ENCODE data around the gene PIWIL4. TPM values are rescaled to one million over a fixed set of nuclear protein-coding genes. Genes with fewer than 3 reads are reported as not detected.

PIWIL4 gene
- total RNA-seq, 4 donors from 2014 or later = 7.2 to 9.0 (median 8.3) TPM

- H3K9me3 ChIP-seq = no peaks in the 10 kb centered on the region
- no peak overlapping the region for H3K4me3 ChIP-seq
- TF ChIP-seq EP300 (IDR thresholded peaks at IDR 0.05) (no peak), POLR2A (IDR thresholded peaks at IDR 0.05) (no peak), CTCF (IDR thresholded peaks at IDR 0.05) (no peak)
- WGBS, 2 donors = 92 to 95% methylated on average over 3 of the region's 3 CpGs
- no peak overlapping the region for H3K27ac ChIP-seq
- peaks cover 0 to 4% (median 0%) of the 10 kb centered on the region in 4 donors for H3K4me1 ChIP-seq
- no peaks in the 10 kb centered on the region for H3K27me3 ChIP-seq
- no peak for DNase-seq (ENCODE audit: low spot score in 2 of 2)
- peaks cover 0 to 28% (median 0%) of the 10 kb centered on the region in 3 donors for H3K36me3 ChIP-seq
Measured at GRCh38 chr11:94585399-94585798, 18.2 kb downstream of the PIWIL4 start.

- no peak overlapping the region for H3K27ac ChIP-seq
- H3K9me3 ChIP-seq = no peaks in the 10 kb centered on the region
- WGBS, 2 donors = 53 to 70% methylated on average over 5 of the region's 5 CpGs
- no peak overlapping the region for H3K4me3 ChIP-seq
- H3K27me3 ChIP-seq = no peaks in the 10 kb centered on the region
- no peak for DNase-seq (ENCODE audit: low spot score in 2 of 2)
- H3K4me1 ChIP-seq = peaks cover 0 to 4% (median 0%) of the 10 kb centered on the region in 4 donors
- peaks cover 0 to 39% (median 0%) of the 10 kb centered on the region in 3 donors for H3K36me3 ChIP-seq
- TF ChIP-seq EP300 (IDR thresholded peaks at IDR 0.05) = no peak
Measured at GRCh38 chr11:94586546-94586945, 19.4 kb downstream of the PIWIL4 start.

- Histone ChIP-seq H3K27me3 (no peaks in the 10 kb centered on the region), H3K9me3 (no peaks in the 10 kb centered on the region), H3K4me1 (peaks cover 0 to 4% (median 0%) of the 10 kb centered on the region in 4 donors), H3K36me3 (peaks cover 0 to 43% (median 0%) of the 10 kb centered on the region in 3 donors), H3K4me3 (no peak overlapping the region), H3K27ac (no peak overlapping the region)
- DNase-seq (ENCODE audit: low spot score in 2 of 2) = no peak
- TF ChIP-seq POLR2A (IDR thresholded peaks at IDR 0.05) = no peak
- TF ChIP-seq EP300 (IDR thresholded peaks at IDR 0.05) = no peak
- no peak for TF ChIP-seq CTCF (IDR thresholded peaks at IDR 0.05)
- 52 to 58% methylated on average over 5 of the region's 5 CpGs for WGBS, 2 donors
Measured at GRCh38 chr11:94586978-94587377, 19.8 kb downstream of the PIWIL4 start.

- peaks cover 0 to 4% (median 0%) of the 10 kb centered on the region in 4 donors for H3K4me1 ChIP-seq
- H3K4me3 ChIP-seq = no peak overlapping the region
- H3K9me3 ChIP-seq = no peaks in the 10 kb centered on the region
- peaks cover 0 to 46% (median 0%) of the 10 kb centered on the region in 3 donors for H3K36me3 ChIP-seq
- no peak overlapping the region for H3K27ac ChIP-seq
- 45 to 61% methylated on average over 2 of the region's 2 CpGs for WGBS, 2 donors
- no peak for TF ChIP-seq CTCF (IDR thresholded peaks at IDR 0.05)
- TF ChIP-seq POLR2A (IDR thresholded peaks at IDR 0.05) = no peak
- no peak for TF ChIP-seq EP300 (IDR thresholded peaks at IDR 0.05)
- H3K27me3 ChIP-seq = no peaks in the 10 kb centered on the region
- no peak for DNase-seq (ENCODE audit: low spot score in 2 of 2)
Measured at GRCh38 chr11:94588366-94588942, 21.3 kb downstream of the PIWIL4 start.

- H3K27ac ChIP-seq = no peak overlapping the region
- peaks cover 0 to 60% (median 0%) of the 10 kb centered on the region in 3 donors for H3K36me3 ChIP-seq
- no peaks in the 10 kb centered on the region for H3K4me1 ChIP-seq
- no peaks in the 10 kb centered on the region for H3K27me3 ChIP-seq
- TF ChIP-seq EP300 (IDR thresholded peaks at IDR 0.05) (no peak), CTCF (IDR thresholded peaks at IDR 0.05) (no peak), POLR2A (IDR thresholded peaks at IDR 0.05) (no peak)
- H3K4me3 ChIP-seq = no peak overlapping the region
- H3K9me3 ChIP-seq = no peaks in the 10 kb centered on the region
- WGBS, 2 donors = 60 to 64% methylated on average over 6 of the region's 6 CpGs
- DNase-seq (ENCODE audit: low spot score in 2 of 2) = no peak
Measured at GRCh38 chr11:94590352-94591041, 23.3 kb downstream of the PIWIL4 start.

Measured in tibial nerve (tissue), 4 donors.